WERI-Rb-1 (cell line): ENCODE results near the gene CCS.

Experiments used
- DNase-seq: peaks from one replicate; pipeline ENCODE4 v3.0.0-alpha.2; 2020
- H3K27ac ChIP-seq: fragments of 250-450 bp; sonication (Bioruptor Pico); 2 replicates; pipeline ENCODE4 v1.5.1; 2020; ENCODE audit warnings: mild to moderate bottlenecking, moderate library complexity
- H3K27me3 ChIP-seq: fragments of 250-450 bp; sonication (Bioruptor Pico); 2 replicates; pipeline ENCODE4 v1.5.1; 2021; ENCODE audit warnings: mild to moderate bottlenecking, low read depth, moderate library complexity; ENCODE audit not compliant: insufficient read depth, severe bottlenecking
- H3K36me3 ChIP-seq: fragments of 250-450 bp; sonication (Bioruptor Pico); 2 replicates; pipeline ENCODE4 v1.5.1; 2020; ENCODE audit warnings: mild to moderate bottlenecking, moderate library complexity
- H3K4me3 ChIP-seq: 2 replicates; pipeline ENCODE4 v1.5.1; 2011; ENCODE audit warnings: low read depth, mild to moderate bottlenecking, control low read depth, low read length
- H3K9me3 ChIP-seq: fragments of 250-450 bp; sonication (Bioruptor Pico); 2 replicates; pipeline ENCODE4 v1.5.1; 2021; ENCODE audit warnings: mild to moderate bottlenecking, moderate library complexity; ENCODE audit not compliant: severe bottlenecking
- CTCF ChIP-seq: IDR thresholded peaks from 2 replicates; pipeline ENCODE4 v1.5.1; 2011; ENCODE audit warnings: low read depth, mild to moderate bottlenecking, control low read depth, inconsistent platforms, low read length

The CCS gene

GRCh38 chr11:66616379-66617154 is 23.6 kb downstream of the CCS start, which contains the start of gene RBM14:
Gene RBM14, plus strand, starts transcription at chr11:66616630. Its CDS starts 91 bp downstream, at chr11:66616721.
- DNase-seq, result peak; percentile 99
- Histone ChIP-seq H3K4me3 (peak within 1 kb of the TSS; percentile 91), H3K27me3 (no peaks in the 10 kb centered on the region), H3K27ac (peak within 1 kb of the TSS; percentile 95), H3K36me3 (peaks cover 51% of the 10 kb centered on the region), H3K9me3 (no peaks in the 10 kb centered on the region)
- no peak for TF ChIP-seq CTCF

DNA sequence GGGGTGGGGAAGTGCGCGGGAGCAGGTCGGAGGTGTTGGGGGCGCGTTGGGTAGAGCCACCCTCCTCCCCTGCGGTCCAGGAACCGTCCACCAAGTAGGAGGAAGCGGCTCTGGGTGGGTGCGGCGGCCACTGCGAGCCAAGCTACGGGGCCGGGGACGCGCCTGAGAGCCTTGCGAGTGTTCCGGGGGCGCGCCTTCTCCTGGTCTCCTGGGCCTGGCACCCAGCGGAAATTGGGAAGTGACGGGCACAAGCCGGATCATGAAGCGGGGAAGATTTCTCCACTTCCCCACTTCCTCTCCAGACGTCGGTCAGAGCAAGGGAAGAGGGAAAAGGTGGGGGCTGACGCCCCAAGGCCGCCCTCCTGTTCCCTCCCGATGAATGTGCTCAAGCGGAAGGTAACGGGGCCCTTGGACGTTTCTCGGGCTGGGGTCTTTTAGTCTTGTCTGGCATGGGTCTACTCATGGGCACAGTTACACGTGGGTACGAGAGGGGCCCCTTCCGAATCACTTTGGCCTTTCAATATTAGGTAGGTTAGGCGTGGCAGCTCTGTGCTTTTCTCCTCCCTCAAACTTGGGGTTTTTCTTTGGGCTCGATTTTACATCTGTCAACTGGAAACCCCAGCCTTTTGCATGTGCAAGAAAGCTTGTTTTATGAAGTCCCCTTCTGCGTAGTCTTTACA is 24.3 kb downstream of the CCS start:
- no peaks in the 10 kb centered on the region for H3K9me3 ChIP-seq
- H3K27me3 ChIP-seq, result no peaks in the 10 kb centered on the region
- TF ChIP-seq CTCF, result no peak
- DNase-seq, result no peak
- H3K27ac ChIP-seq, result peak overlapping the region; percentile 95
- peak overlapping the region; percentile 91 for H3K4me3 ChIP-seq
- H3K36me3 ChIP-seq, result peaks cover 58% of the 10 kb centered on the region

DNA sequence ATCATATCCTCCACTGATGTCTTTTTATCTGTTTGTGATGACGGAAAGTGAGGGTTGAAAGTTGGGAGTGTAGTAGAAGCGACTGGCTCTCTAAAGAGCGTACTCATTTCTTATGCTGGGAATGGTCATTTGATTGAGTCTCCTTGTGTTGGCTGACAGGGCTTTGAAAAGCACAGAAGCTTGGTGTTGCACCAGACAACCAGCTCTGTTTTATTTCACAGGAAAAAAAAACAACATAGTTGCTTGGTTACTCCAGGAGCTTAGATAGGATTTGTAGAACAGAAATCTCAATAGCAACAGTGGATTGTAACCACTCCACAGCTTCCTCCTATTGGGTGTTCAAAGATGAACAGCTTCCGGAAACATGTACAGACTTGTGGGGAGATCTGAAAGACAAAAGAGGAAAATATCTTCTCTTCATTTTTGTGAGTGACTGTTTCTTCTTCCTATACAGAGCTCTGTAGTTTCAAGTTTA is 26.1 kb downstream of the CCS start:
- peak overlapping the region; percentile 95 for H3K27ac ChIP-seq
- peaks cover 76% of the 10 kb centered on the region for H3K36me3 ChIP-seq
- no peaks in the 10 kb centered on the region for H3K9me3 ChIP-seq
- no peak for TF ChIP-seq CTCF
- H3K4me3 ChIP-seq, result peak overlapping the region; percentile 91
- H3K27me3 ChIP-seq, result no peaks in the 10 kb centered on the region
- DNase-seq, result no peak

- peaks cover 100% of the 10 kb centered on the region for H3K36me3 ChIP-seq
- no peak for DNase-seq
- H3K27me3 ChIP-seq, result no peaks in the 10 kb centered on the region
- TF ChIP-seq CTCF, result no peak
- H3K27ac ChIP-seq, result no peak overlapping the region
- no peak overlapping the region for H3K4me3 ChIP-seq
- no peaks in the 10 kb centered on the region for H3K9me3 ChIP-seq
Measured at GRCh38 chr11:66624450-66624849, 31.5 kb downstream of the CCS start.

DNA sequence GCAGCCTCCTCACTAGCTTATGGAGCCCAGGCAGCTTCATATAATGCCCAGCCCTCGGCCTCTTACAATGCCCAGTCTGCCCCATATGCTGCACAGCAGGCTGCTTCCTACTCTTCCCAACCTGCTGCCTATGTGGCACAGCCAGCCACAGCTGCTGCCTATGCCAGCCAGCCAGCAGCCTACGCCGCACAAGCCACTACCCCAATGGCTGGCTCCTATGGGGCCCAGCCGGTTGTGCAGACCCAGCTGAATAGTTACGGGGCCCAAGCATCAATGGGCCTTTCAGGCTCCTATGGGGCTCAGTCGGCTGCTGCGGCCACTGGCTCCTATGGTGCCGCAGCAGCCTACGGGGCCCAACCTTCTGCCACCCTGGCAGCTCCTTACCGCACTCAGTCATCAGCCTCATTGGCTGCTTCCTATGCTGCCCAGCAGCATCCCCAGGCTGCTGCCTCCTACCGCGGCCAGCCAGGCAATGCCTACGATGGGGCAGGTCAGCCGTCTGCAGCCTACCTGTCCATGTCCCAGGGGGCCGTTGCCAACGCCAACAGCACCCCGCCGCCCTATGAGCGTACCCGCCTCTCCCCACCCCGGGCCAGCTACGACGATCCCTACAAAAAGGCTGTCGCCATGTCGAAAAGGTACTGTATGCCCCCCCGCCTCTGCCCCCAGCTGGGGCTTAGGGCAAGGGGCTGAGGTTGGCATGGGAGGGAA is 32.2 kb downstream of the CCS start:
- H3K4me3 ChIP-seq, result no peak overlapping the region
- no peak for DNase-seq
- H3K9me3 ChIP-seq, result no peaks in the 10 kb centered on the region
- no peak for TF ChIP-seq CTCF
- peaks cover 100% of the 10 kb centered on the region for H3K36me3 ChIP-seq
- no peak overlapping the region for H3K27ac ChIP-seq
- no peaks in the 10 kb centered on the region for H3K27me3 ChIP-seq
